Activated naive CD8-positive, alpha-beta T cell treated with anti-CD3 and anti-CD28 coated beads, Interleukin-2, amount 10 ng/mL, durations not matched to agents 7 days and 5 days (primary cell): ENCODE data around the gene VAV1. TPM values are rescaled to one million over a fixed set of nuclear protein-coding genes. Genes with fewer than 3 reads are reported as not detected.

ENCODE experiments used
- ATAC-seq: fragments of 150-1000 bp; cut with Tn5 transposase; one replicate; pipeline ENCODE4 v1.10.0; 2021; ENCODE audit warnings: low read depth, moderate library complexity
- POLR2A ChIA-PET: fragments of 350-600 bp; sonication (Branson Sonifier 250); formaldehyde crosslinking; loops from one replicate; lab custom pipeline; 2021; ENCODE audit warnings: antibody characterized with exemption; lab: Charles Lee
- DNase-seq: peaks from one replicate; pipeline ENCODE4 v3.0.0; 2021
- H3K27ac Mint-ChIP-seq: one replicate; pipeline ENCODE4 v1.8.0; 2022; ENCODE audit warnings: mild to moderate bottlenecking, mixed read lengths
- H3K27me3 Mint-ChIP-seq: one replicate; pipeline ENCODE4 v1.8.0; 2022; ENCODE audit warnings: mild to moderate bottlenecking, moderate library complexity, mixed read lengths
- H3K36me3 Mint-ChIP-seq: one replicate; pipeline ENCODE4 v1.8.0; 2021; ENCODE audit warnings: mild to moderate bottlenecking, mixed read lengths
- H3K4me1 Mint-ChIP-seq: one replicate; pipeline ENCODE4 v1.8.0; 2021; ENCODE audit warnings: mixed read lengths
- H3K4me3 Mint-ChIP-seq: one replicate; pipeline ENCODE4 v1.8.0; 2022; ENCODE audit warnings: mild to moderate bottlenecking, moderate library complexity, mixed read lengths
- H3K9me3 Mint-ChIP-seq: one replicate; pipeline ENCODE4 v1.8.0; 2021; ENCODE audit warnings: mixed read lengths
- total RNA-seq, 2 experiments: library from RNA; stranded (reverse); gene quantifications; one replicate each; pipeline ENCODE4 v1.2.3, GENCODE V29; 2021

VAV1 gene
- total RNA-seq, 2 experiments from 2014 or later, result 108 to 113 TPM

- Mint-ChIP-seq H3K27me3 (no peaks in the 10 kb centered on the region), H3K4me3 (no peak overlapping the region), H3K27ac (no peak overlapping the region), H3K9me3 (peaks cover 7% of the 10 kb centered on the region), H3K4me1 (peaks cover 42% of the 10 kb centered on the region), H3K36me3 (peaks cover 51% of the 10 kb centered on the region)
- POLR2A ChIA-PET, result no interaction called here
- no peak for ATAC-seq
- no peak for DNase-seq
Measured at GRCh38 chr19:6808494-6808893, 36.0 kb downstream of the VAV1 start.

- Mint-ChIP-seq H3K36me3 (peaks cover 48% of the 10 kb centered on the region), H3K4me3 (no peak overlapping the region), H3K4me1 (peaks cover 47% of the 10 kb centered on the region), H3K9me3 (peaks cover 7% of the 10 kb centered on the region), H3K27me3 (no peaks in the 10 kb centered on the region), H3K27ac (peak overlapping the region; percentile 55)
- no peak for ATAC-seq
- no peak for DNase-seq
- POLR2A ChIA-PET, result interaction anchor here (1.0 kb wide), 1 partner anchor 9 kb away, joined by 3 read pairs; no protein-coding TSS in a partner anchor
Measured at GRCh38 chr19:6809262-6809661, 36.8 kb downstream of the VAV1 start.

GRCh38 chr19:6811378-6811777 lies 38.9 kb downstream of the VAV1 start:
- H3K4me1 Mint-ChIP-seq, result peaks cover 53% of the 10 kb centered on the region
- H3K4me3 Mint-ChIP-seq, result no peak overlapping the region
- POLR2A ChIA-PET, result interaction anchor here (0.7 kb wide), 1 partner anchor 44 kb away, joined by 3 read pairs; no protein-coding TSS in a partner anchor
- no peaks in the 10 kb centered on the region for H3K27me3 Mint-ChIP-seq
- peaks cover 8% of the 10 kb centered on the region for H3K9me3 Mint-ChIP-seq
- H3K27ac Mint-ChIP-seq, result no peak overlapping the region
- peaks cover 52% of the 10 kb centered on the region for H3K36me3 Mint-ChIP-seq
- no peak for DNase-seq
- ATAC-seq, result no peak

GRCh38 chr19:6811906-6812305 lies 39.4 kb downstream of the VAV1 start:
- Mint-ChIP-seq H3K4me1 (peaks cover 52% of the 10 kb centered on the region), H3K4me3 (no peak overlapping the region), H3K36me3 (peaks cover 51% of the 10 kb centered on the region), H3K27ac (no peak overlapping the region), H3K9me3 (peaks cover 9% of the 10 kb centered on the region), H3K27me3 (no peaks in the 10 kb centered on the region)
- POLR2A ChIA-PET, result interaction anchor here (2.1 kb wide), 1 partner anchor 11 kb away, joined by 7 read pairs; no protein-coding TSS in a partner anchor
- ATAC-seq (no peak), DNase-seq (no peak)

- Mint-ChIP-seq H3K4me3 (no peak overlapping the region), H3K4me1 (peaks cover 50% of the 10 kb centered on the region), H3K9me3 (peaks cover 9% of the 10 kb centered on the region), H3K36me3 (peaks cover 51% of the 10 kb centered on the region), H3K27me3 (no peaks in the 10 kb centered on the region), H3K27ac (peak overlapping the region; percentile 9)
- ATAC-seq (no peak), DNase-seq (no peak)
- POLR2A ChIA-PET, result interaction anchor here (2.1 kb wide), 1 partner anchor 11 kb away, joined by 7 read pairs; no protein-coding TSS in a partner anchor
Measured at GRCh38 chr19:6812612-6813011, 40.1 kb downstream of the VAV1 start.

GRCh38 chr19:6813659-6814058 lies 41.2 kb downstream of the VAV1 start:
- no peaks in the 10 kb centered on the region for H3K27me3 Mint-ChIP-seq
- ATAC-seq, result peak; percentile 32
- no peak overlapping the region for H3K4me3 Mint-ChIP-seq
- POLR2A ChIA-PET, result interaction anchor here (0.8 to 2.1 kb wide), 2 partner anchors 12 to 14 kb away, joined by 3 to 7 read pairs; no protein-coding TSS in a partner anchor
- peaks cover 55% of the 10 kb centered on the region for H3K36me3 Mint-ChIP-seq
- H3K27ac Mint-ChIP-seq, result no peak overlapping the region
- DNase-seq, result no peak
- H3K9me3 Mint-ChIP-seq, result peaks cover 9% of the 10 kb centered on the region
- peaks cover 50% of the 10 kb centered on the region for H3K4me1 Mint-ChIP-seq

- POLR2A ChIA-PET, result no interaction called here
- no peak for DNase-seq
- H3K27me3 Mint-ChIP-seq, result no peaks in the 10 kb centered on the region
- no peak for ATAC-seq
- H3K4me3 Mint-ChIP-seq, result no peak overlapping the region
- peaks cover 12% of the 10 kb centered on the region for H3K9me3 Mint-ChIP-seq
- H3K4me1 Mint-ChIP-seq, result peaks cover 35% of the 10 kb centered on the region
- peaks cover 57% of the 10 kb centered on the region for H3K36me3 Mint-ChIP-seq
- no peak overlapping the region for H3K27ac Mint-ChIP-seq
Measured at GRCh38 chr19:6817179-6817578, 44.7 kb downstream of the VAV1 start.

GRCh38 chr19:6818246-6818645 lies 45.7 kb downstream of the VAV1 start:
- Mint-ChIP-seq H3K4me1 (peaks cover 27% of the 10 kb centered on the region), H3K27ac (peak overlapping the region; percentile 28), H3K36me3 (peaks cover 52% of the 10 kb centered on the region), H3K9me3 (peaks cover 9% of the 10 kb centered on the region), H3K4me3 (no peak overlapping the region), H3K27me3 (no peaks in the 10 kb centered on the region)
- POLR2A ChIA-PET, result no interaction called here
- ATAC-seq (no peak), DNase-seq (no peak)

- H3K27me3 Mint-ChIP-seq, result no peaks in the 10 kb centered on the region
- no peak overlapping the region for H3K27ac Mint-ChIP-seq
Measured at GRCh38 chr19:6819323-6819722, 46.8 kb downstream of the VAV1 start.

GRCh38 chr19:6820237-6820636 lies 47.7 kb downstream of the VAV1 start:
- Mint-ChIP-seq H3K27me3 (no peaks in the 10 kb centered on the region), H3K27ac (no peak overlapping the region), H3K4me3 (no peak overlapping the region), H3K4me1 (peaks cover 10% of the 10 kb centered on the region), H3K9me3 (peaks cover 9% of the 10 kb centered on the region), H3K36me3 (peaks cover 58% of the 10 kb centered on the region)
- POLR2A ChIA-PET, result no interaction called here
- ATAC-seq, result no peak
- DNase-seq, result no peak

More at GRCh38 chr19:6819323-6819722, 46.8 kb downstream of the VAV1 start:
- Mint-ChIP-seq H3K4me1 (peaks cover 16% of the 10 kb centered on the region), H3K9me3 (peaks cover 9% of the 10 kb centered on the region), H3K36me3 (peaks cover 59% of the 10 kb centered on the region), H3K4me3 (no peak overlapping the region)
- DNase-seq (no peak), ATAC-seq (no peak)
- POLR2A ChIA-PET, result no interaction called here

GRCh38 chr19:6821639-6822310 lies 49.3 kb downstream of the VAV1 start:
- no peak overlapping the region for H3K27ac Mint-ChIP-seq

GRCh38 chr19:6822311-6822670 lies 49.8 kb downstream of the VAV1 start:
- H3K9me3 Mint-ChIP-seq, result peaks cover 8% of the 10 kb centered on the region
- DNase-seq, result peak; percentile 11
- H3K4me1 Mint-ChIP-seq, result peaks cover 5% of the 10 kb centered on the region
- no peak overlapping the region for H3K4me3 Mint-ChIP-seq
- H3K36me3 Mint-ChIP-seq, result peaks cover 50% of the 10 kb centered on the region
- no peak for ATAC-seq
- H3K27me3 Mint-ChIP-seq, result no peaks in the 10 kb centered on the region
- POLR2A ChIA-PET, result interaction anchor here (1.5 kb wide), 1 partner anchor 20 kb away, joined by 3 read pairs; no protein-coding TSS in a partner anchor
- no peak overlapping the region for H3K27ac Mint-ChIP-seq

More at GRCh38 chr19:6821639-6822310, 49.3 kb downstream of the VAV1 start:
- H3K4me1 Mint-ChIP-seq, result peaks cover 5% of the 10 kb centered on the region
- ATAC-seq, result peak; percentile 14
- peaks cover 48% of the 10 kb centered on the region for H3K36me3 Mint-ChIP-seq
- H3K9me3 Mint-ChIP-seq, result peaks cover 8% of the 10 kb centered on the region
- no peaks in the 10 kb centered on the region for H3K27me3 Mint-ChIP-seq
- H3K4me3 Mint-ChIP-seq, result no peak overlapping the region
- POLR2A ChIA-PET, result interaction anchor here (1.5 kb wide), 1 partner anchor 19 kb away, joined by 3 read pairs; no protein-coding TSS in a partner anchor
- peak; percentile 18 for DNase-seq

- Mint-ChIP-seq H3K27me3 (no peaks in the 10 kb centered on the region), H3K27ac (no peak overlapping the region), H3K4me1 (peaks cover 7% of the 10 kb centered on the region), H3K4me3 (no peak overlapping the region), H3K36me3 (peaks cover 45% of the 10 kb centered on the region), H3K9me3 (no peaks in the 10 kb centered on the region)
- POLR2A ChIA-PET, result no interaction called here
- DNase-seq (peak; percentile 14), ATAC-seq (no peak)
Measured at GRCh38 chr19:6825076-6825774, 52.7 kb downstream of the VAV1 start.
